ENCODE data around the gene SCMH1.

The SCMH1 gene

DNA sequence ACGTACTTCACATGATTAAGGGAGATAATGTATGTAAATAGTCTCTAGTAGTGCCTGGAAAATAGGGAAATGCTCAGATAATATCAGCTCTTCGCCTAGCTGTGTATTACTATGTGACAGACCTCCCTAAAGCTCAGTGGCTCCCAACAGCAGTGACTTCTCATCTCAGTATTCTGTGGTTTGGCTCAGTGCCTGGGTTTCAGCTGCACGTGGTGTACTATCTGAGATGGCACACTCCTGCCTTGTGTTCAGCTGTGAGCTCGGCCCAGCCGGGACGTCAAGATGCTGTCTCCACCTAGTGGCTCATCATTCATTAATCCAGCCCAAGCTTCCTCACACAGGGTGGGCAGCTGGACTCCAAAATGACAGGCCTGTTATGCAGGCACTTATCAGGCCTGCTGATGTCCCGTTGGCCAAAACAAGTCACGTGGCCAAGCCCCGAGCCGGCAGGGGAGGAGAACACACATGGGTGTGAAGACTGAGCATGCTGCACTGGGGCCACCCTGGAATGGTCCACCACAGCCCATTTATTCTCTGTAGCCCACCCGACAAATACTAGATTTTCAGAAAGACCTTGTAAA lies 238.4 kb downstream of the SCMH1 start:
- DNase-seq (ENCODE audit: low spot score), result peak; percentile 85

- DNase-seq (ENCODE audit: low spot score), result no peak
Measured at GRCh38 chr1:41003127-41003639, 238.9 kb downstream of the SCMH1 start.

DNA sequence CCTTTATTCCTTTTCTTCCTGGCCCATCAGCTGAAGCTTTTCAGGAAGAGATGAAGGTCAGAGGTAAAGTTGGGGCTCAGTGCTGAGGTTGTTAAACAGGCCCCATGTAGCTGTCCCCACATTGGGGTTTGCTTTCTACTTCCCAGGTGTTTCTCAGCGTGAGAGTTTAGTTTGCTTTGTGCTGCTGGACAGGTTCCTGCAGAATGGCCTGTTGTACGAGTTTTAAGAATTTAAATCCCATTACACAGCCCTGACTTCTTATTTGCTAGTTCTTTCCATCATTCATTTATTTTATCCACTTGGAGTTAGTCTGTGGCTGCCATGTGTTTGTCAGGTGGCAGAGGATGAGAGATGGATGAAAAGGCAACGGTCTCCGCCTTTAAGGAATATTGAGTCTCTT lies 243.4 kb downstream of the SCMH1 start:
- DNase-seq (ENCODE audit: low spot score), result no peak

- no peak for DNase-seq (ENCODE audit: low spot score)
Measured at GRCh38 chr1:40997096-40997495, 245.0 kb downstream of the SCMH1 start.

DNA sequence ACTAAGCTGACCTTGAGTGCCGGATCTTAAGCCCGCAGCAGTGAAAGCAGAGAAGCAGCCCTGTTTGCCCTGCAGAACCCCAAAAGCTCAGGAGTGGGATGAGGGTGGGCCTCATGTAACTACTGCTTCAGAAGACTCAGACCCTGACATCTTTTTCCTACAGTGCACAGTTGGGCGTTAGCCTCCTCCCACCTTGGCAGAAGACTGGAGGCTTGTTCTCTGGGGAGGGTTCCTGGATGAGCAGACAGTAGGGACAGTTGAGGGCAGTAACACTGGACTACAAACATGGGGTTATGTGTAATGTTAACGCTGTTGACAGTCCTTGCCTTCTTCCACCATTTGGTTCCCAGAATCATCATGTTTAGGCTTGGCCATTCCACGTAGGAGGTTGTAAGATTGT lies 253.0 kb downstream of the SCMH1 start:
- DNase-seq (ENCODE audit: low spot score), result no peak

DNA sequence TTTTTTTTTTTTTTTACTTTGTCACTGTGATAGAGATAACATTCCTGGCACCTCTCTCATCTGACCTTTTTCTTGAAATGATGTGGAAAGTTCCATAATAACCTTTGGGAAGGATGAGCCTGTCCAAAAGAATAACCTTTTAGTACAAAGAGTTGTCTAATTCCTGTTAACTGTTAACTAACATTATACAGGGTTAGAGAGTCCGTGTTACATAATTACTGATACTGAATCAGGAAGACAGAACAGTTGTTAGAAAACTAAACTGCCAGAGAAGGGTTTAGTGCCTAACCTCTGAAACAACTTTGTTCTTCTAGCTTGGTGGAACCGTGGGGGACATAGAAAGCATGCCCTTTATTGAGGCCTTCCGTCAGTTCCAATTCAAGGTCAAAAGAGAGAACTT lies 253.8 kb downstream of the SCMH1 start:
- no peak for DNase-seq (ENCODE audit: low spot score)

GRCh38 chr1:40987439-40988276 lies 254.4 kb downstream of the SCMH1 start:
- no peak for DNase-seq (ENCODE audit: low spot score)

DNA sequence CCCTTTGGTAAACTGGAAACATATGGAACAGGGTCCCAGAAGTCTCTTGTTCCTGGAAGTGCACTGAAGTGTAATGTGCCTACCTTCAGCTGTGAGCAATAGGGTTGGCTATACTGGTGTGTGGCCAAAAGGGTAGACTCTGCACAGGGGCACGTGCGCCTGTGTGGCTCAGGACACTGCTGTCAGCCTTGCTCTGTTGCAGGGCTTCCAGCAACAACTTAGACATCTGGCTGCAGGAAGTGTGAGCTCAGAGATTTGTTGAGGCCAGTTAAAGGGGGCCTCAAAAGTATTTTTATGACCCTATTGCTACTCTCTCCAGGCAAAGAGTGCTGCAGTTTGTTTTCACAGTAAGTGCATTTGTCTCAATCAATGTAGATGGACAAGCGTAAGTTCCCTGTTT lies 255.2 kb downstream of the SCMH1 start:
- DNase-seq (ENCODE audit: low spot score), result no peak

DNA sequence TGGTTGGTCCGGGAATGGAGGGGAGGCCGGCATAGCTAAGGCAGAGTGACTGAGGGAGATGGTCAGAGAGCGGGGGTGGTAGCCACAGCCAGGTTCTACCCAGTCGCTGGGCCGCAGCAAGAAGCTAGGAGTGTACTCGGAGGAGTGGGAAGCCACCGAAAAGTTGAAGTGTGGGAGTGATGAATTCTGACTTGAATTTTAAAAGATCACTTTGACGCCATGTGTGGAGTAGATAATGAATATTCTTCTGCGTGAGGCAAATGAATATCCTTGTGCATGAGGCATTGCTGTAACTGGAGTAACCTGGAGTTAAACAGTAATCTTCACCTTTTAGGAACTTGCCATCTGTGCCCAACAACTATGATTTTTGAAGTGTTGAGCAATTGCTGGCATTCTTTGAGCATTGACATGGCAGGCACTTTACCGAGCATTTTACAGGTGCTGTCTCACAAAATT lies 255.8 kb downstream of the SCMH1 start:
- no peak for DNase-seq (ENCODE audit: low spot score)

GRCh38 chr1:40985875-40986274 lies 256.2 kb downstream of the SCMH1 start:
- no peak for DNase-seq (ENCODE audit: low spot score)

GRCh38 chr1:40985161-40985560 lies 256.9 kb downstream of the SCMH1 start:
- no peak for DNase-seq (ENCODE audit: low spot score)

DNA sequence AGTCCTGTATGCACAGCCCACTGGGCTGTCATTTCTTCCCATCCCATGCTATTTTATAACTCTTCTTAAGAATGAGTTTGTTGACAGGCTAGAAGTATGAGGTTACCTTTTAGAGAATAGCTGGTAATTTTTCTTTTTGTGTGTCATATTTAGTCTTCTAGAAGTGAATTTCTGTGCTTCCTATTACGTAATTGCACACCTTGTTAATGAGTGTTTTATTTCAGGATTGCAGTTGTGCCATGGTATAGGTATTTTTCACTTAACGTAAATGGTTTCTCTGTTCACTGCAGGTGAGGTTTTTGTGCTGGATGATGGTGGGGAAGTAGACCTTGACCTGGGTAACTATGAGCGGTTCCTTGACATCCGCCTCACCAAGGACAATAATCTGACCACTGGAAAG lies 257.6 kb downstream of the SCMH1 start:
- DNase-seq (ENCODE audit: low spot score), result no peak

DNA sequence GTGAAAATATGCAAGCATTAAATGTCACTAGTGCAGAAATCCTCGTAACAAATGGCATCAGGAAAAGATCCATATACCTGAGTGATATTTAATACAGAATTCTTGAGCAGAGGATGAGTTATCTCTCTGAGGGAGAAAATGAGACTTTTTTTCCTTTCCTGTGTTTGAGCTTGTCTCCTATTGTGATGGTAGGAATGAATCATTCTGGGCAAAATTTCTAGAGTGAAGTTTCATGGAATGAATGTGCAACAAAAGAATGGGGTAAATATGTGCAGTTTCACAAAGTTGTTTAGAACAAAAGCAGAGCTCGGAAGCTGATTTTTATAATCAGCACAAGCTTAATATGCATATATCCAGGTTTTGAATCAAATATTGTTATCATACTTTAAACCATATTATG lies 258.0 kb downstream of the SCMH1 start:
- no peak for DNase-seq (ENCODE audit: low spot score)

- no peak for DNase-seq (ENCODE audit: low spot score)
Measured at GRCh38 chr1:40983286-40983685, 258.8 kb downstream of the SCMH1 start.

DNA sequence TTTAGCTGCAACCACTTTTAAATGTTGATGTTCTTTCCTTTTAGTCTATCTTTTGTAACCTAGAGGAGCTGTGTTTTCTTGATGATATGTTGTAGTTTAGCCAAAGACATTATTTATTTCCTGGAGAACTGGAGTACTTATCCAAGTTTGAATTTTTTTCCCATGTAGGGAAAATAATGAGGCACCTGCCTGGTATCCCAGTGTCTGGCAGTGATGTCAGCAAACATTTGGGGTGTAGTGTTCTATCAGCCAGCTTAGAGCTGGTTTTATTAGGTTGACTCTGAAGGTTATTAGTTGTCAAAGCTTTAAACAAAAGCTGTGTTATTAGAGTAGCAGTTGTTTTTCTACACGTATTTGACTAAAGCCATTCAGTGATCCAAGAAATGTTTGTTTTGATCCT lies 259.4 kb downstream of the SCMH1 start:
- no peak for DNase-seq (ENCODE audit: low spot score)

DNA sequence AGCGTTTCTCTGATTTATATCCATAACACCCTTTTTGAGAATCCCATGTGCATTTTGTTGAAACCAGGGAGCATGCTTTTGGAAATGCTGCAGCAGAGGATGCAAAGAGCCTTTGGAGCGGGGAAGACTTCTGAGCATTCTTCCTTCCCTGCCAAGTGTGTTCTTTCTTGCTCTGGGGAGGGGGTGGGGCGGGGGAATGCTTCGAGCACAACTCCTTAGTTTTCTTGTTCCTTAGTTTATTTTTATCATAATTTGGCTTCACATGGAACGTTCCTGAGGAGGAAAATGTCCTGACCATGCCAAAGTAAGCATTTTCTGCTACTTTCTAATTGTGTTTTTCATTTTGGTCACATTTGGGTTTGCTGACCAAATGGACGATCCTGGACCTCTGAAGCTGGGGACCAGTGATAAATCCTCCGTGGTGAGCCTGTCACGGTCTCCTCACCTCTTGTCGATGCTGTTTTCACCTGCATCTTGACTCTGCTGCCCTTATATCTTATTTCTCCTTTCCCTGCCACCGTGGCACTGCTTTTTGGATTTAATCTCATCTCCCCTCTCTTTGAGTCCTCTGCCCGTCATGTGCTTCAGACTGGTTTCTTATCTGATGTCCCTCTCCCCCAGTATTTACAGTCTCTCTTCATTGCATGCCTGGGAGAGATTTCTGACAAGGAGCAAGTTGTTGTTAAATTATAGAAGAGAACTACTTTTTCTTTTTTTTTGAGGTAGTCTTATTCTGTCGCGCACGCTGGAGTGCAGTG lies 260.2 kb downstream of the SCMH1 start:
- no peak for DNase-seq (ENCODE audit: low spot score)

- DNase-seq (ENCODE audit: low spot score), result peak; percentile 33
Measured at GRCh38 chr1:40980453-40981121, 261.5 kb downstream of the SCMH1 start.

GRCh38 chr1:40980068-40980452 lies 262.0 kb downstream of the SCMH1 start:
- DNase-seq (ENCODE audit: low spot score), result no peak

DNA sequence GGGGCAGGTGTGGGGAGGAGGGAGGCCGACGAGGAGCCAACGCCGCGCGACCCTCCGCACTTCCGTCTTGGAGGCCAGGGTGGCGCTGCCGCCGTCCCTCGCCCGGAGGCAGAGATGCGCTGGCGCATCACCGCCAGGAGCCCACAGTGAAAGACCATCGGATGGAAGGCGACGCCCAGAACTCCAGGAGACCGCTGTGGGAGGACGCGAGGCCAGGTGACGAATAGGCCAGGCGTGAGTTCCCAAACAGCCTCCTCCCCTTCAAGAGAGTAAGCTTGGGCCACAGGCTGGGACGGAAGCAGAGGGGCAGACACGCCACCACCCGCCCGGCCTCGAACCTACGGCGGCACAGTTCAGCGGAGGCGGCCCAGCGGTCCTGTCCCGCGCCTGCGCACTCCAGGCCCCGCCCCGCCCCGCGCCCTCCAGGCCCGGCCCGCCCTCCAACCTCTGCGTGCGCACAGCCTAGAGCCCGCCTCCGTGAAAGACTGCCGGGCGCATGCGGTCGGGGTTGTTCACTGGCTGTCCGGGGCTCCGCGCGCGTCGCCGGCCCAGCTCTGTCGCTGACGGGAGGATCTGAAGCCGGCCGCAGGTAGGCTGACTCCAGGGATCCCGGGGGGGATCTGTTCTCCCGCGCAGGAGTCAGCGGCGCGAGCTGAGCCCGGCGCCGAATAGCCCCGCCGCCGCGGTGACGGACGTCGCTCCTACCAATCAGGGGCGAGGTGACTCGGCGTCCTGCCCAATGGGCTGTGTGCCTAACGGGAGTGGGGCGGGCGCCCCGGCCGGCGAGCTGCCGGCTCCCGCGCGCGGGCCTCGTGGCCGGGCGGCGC lies 262.7 kb downstream of the SCMH1 start, which contains the start of gene CTPS1:
Gene CTPS1, plus strand, starts transcription at position 456 of the 827 bp plus-strand sequence. CDS start 3,595 bp downstream, outside the sequence.
- DNase-seq (ENCODE audit: low spot score), result peak; percentile 92

- peak; percentile 9 for DNase-seq (ENCODE audit: low spot score)
Measured at GRCh38 chr1:40978886-40979240, 263.2 kb downstream of the SCMH1 start.

- DNase-seq (ENCODE audit: low spot score), result peak; percentile 15
Measured at GRCh38 chr1:40977716-40978115, 264.4 kb downstream of the SCMH1 start.
